OCI-LY1 (cell line): Measurements from ENCODE around the gene KLHDC9.

Experiments used
- CTCF ChIP-seq: fragments of 200-600 bp; sonication (generic), shearing (Covaris generic); IDR thresholded peaks from 2 replicates; pipeline ENCODE4 v1.5.1; 2017; ENCODE audit warnings: mild to moderate bottlenecking, antibody characterized with exemption, low read length, moderate library complexity, mixed read lengths
- EZH2 ChIP-seq: fragments of 200-600 bp; sonication (generic), shearing (Covaris generic); IDR thresholded peaks from 2 replicates; pipeline ENCODE4 v1.8.0; 2017; ENCODE audit warnings: borderline replicate concordance, mixed run types, mild to moderate bottlenecking, antibody characterized with exemption, low read length, moderate library complexity, mixed read lengths

GRCh38 chr1:161072751-161073449 is 25.3 kb upstream of the KLHDC9 start:
- TF ChIP-seq EZH2 (no peak), CTCF (no peak)
